ENCODE data around the gene BCLAF1.

DNA sequence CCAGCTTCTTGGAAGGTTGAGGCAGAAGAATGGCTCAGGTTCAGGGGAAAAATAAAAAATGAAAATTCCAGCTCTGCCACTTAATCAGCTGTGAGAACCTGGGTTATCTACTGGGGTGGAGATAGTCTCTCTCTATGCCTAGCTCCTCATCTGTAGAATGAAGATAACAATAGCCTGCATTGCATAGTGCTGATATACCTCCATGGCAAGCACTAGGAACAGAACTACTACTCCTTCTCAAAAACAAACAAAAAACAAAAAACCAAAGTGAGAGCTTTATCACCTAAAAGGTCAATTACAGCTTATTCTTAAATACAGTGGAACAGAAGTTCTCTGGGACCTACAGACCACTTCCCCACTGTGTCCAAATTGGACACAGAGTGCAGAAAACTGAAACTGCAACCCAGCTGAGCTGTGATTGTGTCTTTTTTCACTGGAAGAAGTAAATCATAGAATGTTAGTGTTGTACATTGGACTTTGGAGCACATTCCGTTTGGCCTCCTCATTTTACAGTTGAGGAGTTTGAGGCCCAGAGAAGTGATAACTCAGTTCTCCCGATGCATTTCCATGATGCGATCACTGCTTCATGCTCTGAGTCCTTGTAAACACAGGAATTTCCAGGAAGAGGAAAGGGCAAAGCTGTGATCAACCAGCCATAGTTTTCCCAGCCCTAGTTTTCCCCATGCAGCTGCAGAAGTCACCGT lies 62.8 kb downstream of the BCLAF1 start:
- TF ChIP-seq EZH2 (IDR thresholded peaks at IDR 0.05; ENCODE audit: insufficient read depth, low read length), result no peak
- TF ChIP-seq, protein P1, sequence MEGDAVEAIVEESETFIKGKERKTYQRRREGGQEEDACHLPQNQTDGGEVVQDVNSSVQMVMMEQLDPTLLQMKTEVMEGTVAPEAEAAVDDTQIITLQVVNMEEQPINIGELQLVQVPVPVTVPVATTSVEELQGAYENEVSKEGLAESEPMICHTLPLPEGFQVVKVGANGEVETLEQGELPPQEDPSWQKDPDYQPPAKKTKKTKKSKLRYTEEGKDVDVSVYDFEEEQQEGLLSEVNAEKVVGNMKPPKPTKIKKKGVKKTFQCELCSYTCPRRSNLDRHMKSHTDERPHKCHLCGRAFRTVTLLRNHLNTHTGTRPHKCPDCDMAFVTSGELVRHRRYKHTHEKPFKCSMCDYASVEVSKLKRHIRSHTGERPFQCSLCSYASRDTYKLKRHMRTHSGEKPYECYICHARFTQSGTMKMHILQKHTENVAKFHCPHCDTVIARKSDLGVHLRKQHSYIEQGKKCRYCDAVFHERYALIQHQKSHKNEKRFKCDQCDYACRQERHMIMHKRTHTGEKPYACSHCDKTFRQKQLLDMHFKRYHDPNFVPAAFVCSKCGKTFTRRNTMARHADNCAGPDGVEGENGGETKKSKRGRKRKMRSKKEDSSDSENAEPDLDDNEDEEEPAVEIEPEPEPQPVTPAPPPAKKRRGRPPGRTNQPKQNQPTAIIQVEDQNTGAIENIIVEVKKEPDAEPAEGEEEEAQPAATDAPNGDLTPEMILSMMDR (IDR thresholded peaks at IDR 0.05; ENCODE audit: insufficient read depth, low read depth, low read length), result no peak

All from astrocyte (in vitro differentiated cells and primary cell).